Measurements from ENCODE around the gene WNT4. TPM values are rescaled to one million over a fixed set of nuclear protein-coding genes. Genes with fewer than 3 reads are reported as not detected.

The WNT4 gene
- total and polyA plus RNA-seq, 9 of the 15 experiments (the other 6 are each of a cell fraction or from before 2014, with no cell fraction given): 0.01 TPM; not detected in 8

DNA sequence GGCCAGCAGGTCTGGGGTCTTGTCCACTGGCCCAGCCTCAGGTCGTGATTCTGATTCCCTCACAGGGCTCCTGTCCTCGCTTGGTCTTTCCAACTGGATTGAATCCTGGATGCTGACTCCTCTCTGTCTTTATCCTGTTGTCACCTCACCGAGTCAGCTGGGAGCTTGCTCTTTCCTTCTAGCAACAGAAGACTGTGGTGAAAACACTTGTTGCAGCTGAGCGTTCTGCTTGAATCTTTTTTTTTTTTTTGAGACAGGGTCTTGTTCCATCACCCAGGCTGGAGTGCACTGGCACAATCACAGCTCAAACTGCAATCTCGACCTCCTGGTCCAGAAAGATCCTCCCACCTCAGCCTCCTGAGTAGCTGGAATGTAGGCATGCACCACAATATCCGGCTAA is 8.0 kb upstream of the WNT4 start:
- Histone ChIP-seq H3K27me3 (ENCODE audit: control insufficient read depth in 2 of 2, insufficient read depth in 2 of 2, low read length in 2 of 2) (peaks cover 58 to 69% of the 10 kb centered on the region in 2 experiments; a peak in 4 of 5 replicates), H3K27ac (ENCODE audit: extremely low read depth, low read depth, low read length) (no peak overlapping the region), H4K20me1 (replicated peaks; ENCODE audit: control insufficient read depth, insufficient read depth, low read length) (peaks cover 8% of the 10 kb centered on the region; the same call in 1 of the 2 replicates), H3K9me1 (ENCODE audit: control insufficient read depth, insufficient read depth, low read length) (no peaks in the 10 kb centered on the region), H3K4me1 (replicated peaks in 1 of 2; ENCODE audit: control insufficient read depth in 2 of 2, insufficient read depth in 2 of 2, low read length in 2 of 2) (peaks cover 0 to 12% of the 10 kb centered on the region in 2 experiments; a peak in 1 of 5 replicates), H3K4me3 (no peak overlapping the region), H3K36me3 (ENCODE audit: control insufficient read depth, insufficient read depth, low read length) (no peaks in the 10 kb centered on the region), H2AFZ (ENCODE audit: low read depth, low read length) (no peak overlapping the region), H3K9ac (ENCODE audit: insufficient read depth in 1 of 2, low read depth in 2 of 2, low read length in 2 of 2) (no peak overlapping the region), H3K9me3 (replicated peaks; ENCODE audit: control insufficient read depth, insufficient read depth, low read depth, low read length) (no peaks in the 10 kb centered on the region), H3K79me2 (ENCODE audit: control insufficient read depth, insufficient read depth, low read length) (no peaks in the 10 kb centered on the region), H3K4me2 (ENCODE audit: insufficient read depth, low read length) (no peak overlapping the region)
- no peak for FAIRE-seq
- intact Hi-C loops (cut with micrococcal nuclease) (no loop called here), in situ Hi-C loops (cut with MboI) (no loop called here)
- 0% methylated on average over 6 of the region's 6 CpGs for WGBS (ENCODE audit: insufficient coverage, low coverage, missing lambda C conversion rate)
- ChIA-PET CTCF (ENCODE audit: low intra/inter-chr PET ratio) (no interaction called here), POLR2A (interaction anchor here (2.9 kb wide), 1 partner anchor 13 kb away, joined by 10 read pairs; no protein-coding TSS in a partner anchor)
- DNase-seq (ENCODE audit: extremely low read depth in 1 of 4, low spot score in 3 of 4): no peak
- no TSS peak for BruUV-seq (replicated peaks)
- TF ChIP-seq ZKSCAN8 (CRISPR knock-in tag; IDR thresholded peaks at IDR 0.05): no peak
- no peak for TF ChIP-seq NONO (IDR thresholded peaks at IDR 0.05; ENCODE audit: low read depth in 2 of 2, low read length in 1 of 2)
- TF ChIP-seq SPI1 (IDR thresholded peaks at IDR 0.05; ENCODE audit: borderline replicate concordance, low read depth, low read length): no peak
- TF ChIP-seq BRCA1 (IDR thresholded peaks at IDR 0.05): no peak
- no peak for TF ChIP-seq BRCA1 (CRISPR knock-in tag; IDR thresholded peaks at IDR 0.05)
- no peak for ATAC-seq
